Prostate gland (tissue), 2 donors: Measurements from ENCODE around the gene AP1M1. TPM values are rescaled to one million over a fixed set of nuclear protein-coding genes. Genes with fewer than 3 reads are reported as not detected.

ENCODE experiments used
- DNase-seq: peaks from one replicate; pipeline ENCODE4 v3.0.0-alpha.2; 2019; ENCODE audit warnings: low spot score
- H3K27ac ChIP-seq, 2 donors: fragments of 200-600 bp; sonication (generic); 2 replicates each; pipeline ENCODE4 v1.5.1; 2017 to 2019
- H3K27me3 ChIP-seq: fragments of 200-600 bp; sonication (generic); replicated peaks from 2 replicates; pipeline ENCODE4 v1.5.1; 2019; ENCODE audit not compliant: insufficient read depth
- H3K36me3 ChIP-seq, 2 donors: fragments of 200-600 bp; sonication (generic); 1 replicate in 1 of 2; 2 replicates in 1 of 2; pipeline versions ENCODE4 v1.5.1 to v1.8.1; 2017 to 2019
- H3K4me1 ChIP-seq: fragments of 200-600 bp; sonication (generic); replicated peaks from 2 replicates; pipeline ENCODE4 v1.5.1; 2019
- H3K4me3 ChIP-seq, 2 donors: fragments of 200-600 bp; sonication (generic); 2 replicates each; pipeline ENCODE4 v1.5.1; 2017 to 2019
- H3K9me3 ChIP-seq: fragments of 200-600 bp; sonication (generic); 2 replicates; pipeline ENCODE4 v1.5.1; 2017
- CTCF ChIP-seq, 4 experiments: fragments of 200-600 bp in 2 of 4; fragments of 450-650 bp in 2 of 4; sonication (generic) in 2 of 4; IDR thresholded peaks; 1 replicate in 3 of 4; 2 replicates in 1 of 4; pipeline ENCODE4 v1.5.1; 2016 to 2019; ENCODE audit warnings: antibody characterized with exemption in 4 of 4, mild to moderate bottlenecking in 2 of 4, moderate library complexity in 2 of 4
- POLR2A ChIP-seq: fragments of 450-650 bp; IDR thresholded peaks from one replicate; pipeline ENCODE4 v1.6.1; 2016; ENCODE audit warnings: antibody characterized with exemption, mild to moderate bottlenecking
- POLR2AphosphoS5 ChIP-seq: sonication (generic); formaldehyde crosslinking; IDR thresholded peaks from one replicate; pipeline ENCODE4 v1.6.1; 2017; ENCODE audit warnings: antibody characterized with exemption
- WGBS: methylation state at CpG from one replicate; pipeline ENCODE4 v1.1.5; 2018; 5-methylcytosine and 5-hydroxymethylcytosine counted together
- intact Hi-C: fragments of 100-400 bp; cut with DNase I; formaldehyde crosslinking; loops from one replicate; pipeline ENCODE4 v1.14.2; 2022
- total RNA-seq, 2 donors: library from RNA; depleted of rRNA; stranded (reverse); fragments of >200 nt; gene quantifications; one replicate each; pipeline ENCODE4 v1.1.0, GENCODE V29; 2016

The AP1M1 gene
- total RNA-seq, 2 donors from 2014 or later = 45.9 to 130 TPM

- Histone ChIP-seq H3K4me1 (no peaks in the 10 kb centered on the region), H3K4me3 (no peak overlapping the region), H3K27ac (no peak overlapping the region), H3K36me3 (no peaks in the 10 kb centered on the region), H3K27me3 (no peaks in the 10 kb centered on the region), H3K9me3 (no peaks in the 10 kb centered on the region)
- 76% methylated on average over 14 of the region's 14 CpGs for WGBS
- no peak for DNase-seq
- no peak for TF ChIP-seq CTCF (IDR thresholded peaks at IDR 0.05)
- TF ChIP-seq POLR2A = no peak
- no peak for TF ChIP-seq POLR2AphosphoS5
- intact Hi-C loops = no loop called here
Observed at GRCh38 chr19:16160943-16161560, 36.7 kb upstream of the AP1M1 start.

GRCh38 chr19:16161840-16162239 is 35.9 kb upstream of the AP1M1 start:
- intact Hi-C loops = no loop called here
- Histone ChIP-seq H3K27me3 (no peaks in the 10 kb centered on the region), H3K4me3 (no peak overlapping the region), H3K36me3 (no peaks in the 10 kb centered on the region), H3K9me3 (no peaks in the 10 kb centered on the region), H3K27ac (no peak overlapping the region), H3K4me1 (no peaks in the 10 kb centered on the region)
- no peak for DNase-seq
- 68% methylated on average over 3 of the region's 3 CpGs for WGBS
- TF ChIP-seq POLR2AphosphoS5 = no peak
- no peak for TF ChIP-seq CTCF (IDR thresholded peaks at IDR 0.05)
- TF ChIP-seq POLR2A = no peak

GRCh38 chr19:16164222-16164890 is 33.4 kb upstream of the AP1M1 start:
- DNase-seq = no peak
- H3K27ac ChIP-seq = no peak overlapping the region
- intact Hi-C loops = no loop called here
- no peaks in the 10 kb centered on the region for H3K9me3 ChIP-seq
- H3K4me3 ChIP-seq = no peak overlapping the region
- TF ChIP-seq CTCF (IDR thresholded peaks at IDR 0.05) (no peak), POLR2AphosphoS5 (no peak), POLR2A (no peak)
- no peaks in the 10 kb centered on the region for H3K36me3 ChIP-seq
- H3K4me1 ChIP-seq = no peaks in the 10 kb centered on the region
- no peaks in the 10 kb centered on the region for H3K27me3 ChIP-seq
- 81% methylated on average over 13 of the region's 13 CpGs for WGBS

- Histone ChIP-seq H3K36me3 (no peaks in the 10 kb centered on the region), H3K27me3 (no peaks in the 10 kb centered on the region), H3K27ac (no peak overlapping the region), H3K9me3 (no peaks in the 10 kb centered on the region), H3K4me3 (no peak overlapping the region), H3K4me1 (no peaks in the 10 kb centered on the region)
- intact Hi-C loops = no loop called here
- TF ChIP-seq POLR2AphosphoS5 = no peak
- TF ChIP-seq POLR2A = no peak
- no peak for TF ChIP-seq CTCF (IDR thresholded peaks at IDR 0.05)
- WGBS = 100% methylated on average over 1 of the region's 1 CpG
- DNase-seq = no peak
Observed at GRCh38 chr19:16166417-16166816, 31.3 kb upstream of the AP1M1 start.

- no peak for DNase-seq
- intact Hi-C loops = no loop called here
- 75% methylated on average over 5 of the region's 5 CpGs for WGBS
- H3K27me3 ChIP-seq = no peaks in the 10 kb centered on the region
- H3K27ac ChIP-seq = no peak overlapping the region
- H3K4me3 ChIP-seq = no peak overlapping the region
- no peaks in the 10 kb centered on the region for H3K4me1 ChIP-seq
- H3K9me3 ChIP-seq = no peaks in the 10 kb centered on the region
- no peak for TF ChIP-seq POLR2A
- TF ChIP-seq CTCF (IDR thresholded peaks at IDR 0.05) = no peak
- TF ChIP-seq POLR2AphosphoS5 = no peak
- H3K36me3 ChIP-seq = no peaks in the 10 kb centered on the region
Observed at GRCh38 chr19:16167055-16167454, 30.7 kb upstream of the AP1M1 start.
